Activated T-cell treated with anti-CD3 and anti-CD28 coated beads, Interleukin-2, amount 50 U/mL, for 4 hours (primary cell): ENCODE data around the gene KRTAP10-9. TPM values are rescaled to one million over a fixed set of nuclear protein-coding genes. Genes with fewer than 3 reads are reported as not detected.
"Not testable (repeated sequence)": the region's sequence is repeated elsewhere in the genome, so short reads cannot be mapped to it uniquely, and the experiment has no call there.

Source experiments
- ATAC-seq, 2 donors: fragments of 200-7000 bp; cut with Tn5 transposase; one replicate each; pipeline ENCODE4 v1.10.0; 2021
- DNase-seq: peaks from one replicate; pipeline ENCODE4 v3.0.0-alpha.2; 2020
- H3K27me3 Mint-ChIP-seq: one replicate; pipeline ENCODE4 v1.8.0; 2021; ENCODE audit warnings: low read depth, mixed read lengths
- H3K36me3 Mint-ChIP-seq: one replicate; pipeline ENCODE4 v1.8.0; 2022; ENCODE audit warnings: mixed read lengths; ENCODE audit not compliant: insufficient read depth
- H3K4me1 Mint-ChIP-seq: one replicate; pipeline ENCODE4 v1.8.0; 2021; ENCODE audit warnings: low read depth, mixed read lengths
- H3K4me3 Mint-ChIP-seq: one replicate; pipeline ENCODE4 v1.8.0; 2021; ENCODE audit warnings: mild to moderate bottlenecking, moderate library complexity, mixed read lengths
- H3K9me3 Mint-ChIP-seq: one replicate; pipeline ENCODE4 v1.8.0; 2021; ENCODE audit warnings: mixed read lengths
- total RNA-seq, 3 donors: library from RNA; stranded (reverse); gene quantifications; one replicate each; pipeline ENCODE4 v1.2.1, GENCODE V29; 2021

The KRTAP10-9 gene
- total RNA-seq, 3 donors from 2014 or later = not detected

DNA sequence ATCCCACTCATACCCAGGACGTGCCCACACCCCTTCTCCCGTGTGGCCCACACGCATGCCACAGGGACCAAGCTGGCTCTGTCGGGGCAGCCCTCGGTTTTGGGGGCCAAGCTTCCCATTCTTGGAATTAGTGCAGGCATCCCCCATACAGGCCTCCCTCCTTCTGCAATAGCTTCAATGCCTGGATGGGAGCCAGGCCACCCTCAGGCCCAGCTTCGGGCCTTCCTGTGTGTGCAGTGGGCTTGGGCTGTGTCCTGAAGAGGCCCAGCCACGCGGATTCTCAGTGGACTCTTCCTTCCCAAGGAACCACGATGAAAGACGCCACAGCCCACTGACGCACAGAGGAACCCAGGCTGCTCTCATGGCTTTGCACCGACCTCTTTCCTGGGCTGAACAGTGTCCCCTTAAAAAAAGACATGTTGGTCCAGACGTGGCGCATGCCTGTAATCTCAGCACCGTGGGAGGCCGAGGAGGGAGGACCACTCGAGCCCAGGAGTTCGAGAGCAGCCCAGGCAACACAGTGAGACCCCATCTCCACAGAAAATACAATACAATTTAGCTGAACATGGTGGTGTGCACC is 22.7 kb downstream of the KRTAP10-9 start:
- no peak for ATAC-seq
- no peaks in the 10 kb centered on the region for H3K36me3 Mint-ChIP-seq
- H3K4me3 Mint-ChIP-seq = no peak overlapping the region

DNA sequence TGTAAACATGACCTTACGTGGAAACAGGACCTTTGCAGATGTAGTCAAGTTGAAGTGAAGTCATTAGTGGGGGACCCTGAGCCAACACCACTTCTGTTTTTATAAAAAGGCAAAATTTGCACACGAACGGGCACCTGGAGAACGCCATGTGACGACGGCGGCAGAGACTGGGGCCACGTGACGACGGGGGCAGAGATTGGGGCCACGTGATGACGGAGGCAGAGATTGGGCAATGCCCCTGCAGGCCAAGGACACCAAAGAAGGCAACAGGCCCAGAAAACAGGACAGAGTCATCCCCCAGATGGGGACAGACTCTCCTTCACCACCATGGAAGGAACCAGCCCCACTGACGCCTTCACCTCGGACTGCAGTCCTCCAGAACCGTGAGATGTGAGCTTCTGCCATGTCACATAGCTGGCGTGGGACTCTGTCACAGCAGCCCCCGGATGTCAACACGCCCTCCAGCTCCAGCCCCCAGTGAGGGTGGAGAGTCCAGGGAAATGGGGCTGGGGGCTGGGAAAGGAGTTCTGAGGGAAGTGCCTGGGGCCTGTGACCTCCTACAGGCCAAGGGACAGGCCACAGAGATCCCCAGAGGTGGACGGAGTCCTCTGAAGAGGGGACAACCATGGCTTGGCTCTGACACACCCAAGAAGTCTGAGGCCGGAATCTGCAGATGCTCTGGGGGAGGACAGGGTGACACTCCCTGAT is 23.5 kb downstream of the KRTAP10-9 start:
- Mint-ChIP-seq H3K36me3 (no peaks in the 10 kb centered on the region), H3K27me3 (no peaks in the 10 kb centered on the region), H3K4me3 (no peak overlapping the region), H3K4me1 (peaks cover 18% of the 10 kb centered on the region), H3K9me3 (no peaks in the 10 kb centered on the region)
- ATAC-seq (no peak), DNase-seq (no peak)

More for the DNA sequence above, 22.7 kb downstream of the KRTAP10-9 start:
- no peak for DNase-seq
- peaks cover 11% of the 10 kb centered on the region for H3K4me1 Mint-ChIP-seq
- no peaks in the 10 kb centered on the region for H3K27me3 Mint-ChIP-seq
- H3K9me3 Mint-ChIP-seq = peaks cover 6% of the 10 kb centered on the region

GRCh38 chr21:44650973-44651675 is 24.2 kb downstream of the KRTAP10-9 start:
- H3K4me3 Mint-ChIP-seq = no peak overlapping the region
- no peaks in the 10 kb centered on the region for H3K27me3 Mint-ChIP-seq
- no peaks in the 10 kb centered on the region for H3K36me3 Mint-ChIP-seq
- peaks cover 2% of the 10 kb centered on the region for H3K9me3 Mint-ChIP-seq
- DNase-seq = no peak
- peaks cover 23% of the 10 kb centered on the region for H3K4me1 Mint-ChIP-seq
- no peak for ATAC-seq

- Mint-ChIP-seq H3K4me3 (no peak overlapping the region), H3K9me3 (peaks cover 14% of the 10 kb centered on the region), H3K27me3 (no peaks in the 10 kb centered on the region), H3K4me1 (peaks cover 43% of the 10 kb centered on the region), H3K36me3 (no peaks in the 10 kb centered on the region)
- DNase-seq = no peak
- ATAC-seq = no peak
Observed at GRCh38 chr21:44653123-44653522, 26.2 kb downstream of the KRTAP10-9 start.

GRCh38 chr21:44653656-44654575 is 27.0 kb downstream of the KRTAP10-9 start:
- ATAC-seq = no peak
- no peak overlapping the region for H3K4me3 Mint-ChIP-seq
- H3K4me1 Mint-ChIP-seq = peaks cover 51% of the 10 kb centered on the region
- no peak for DNase-seq
- H3K9me3 Mint-ChIP-seq = peaks cover 14% of the 10 kb centered on the region
- no peaks in the 10 kb centered on the region for H3K27me3 Mint-ChIP-seq
- no peaks in the 10 kb centered on the region for H3K36me3 Mint-ChIP-seq

GRCh38 chr21:44654576-44655175 is 27.8 kb downstream of the KRTAP10-9 start, which contains the start of gene KRTAP12-4:
TSS of gene KRTAP12-4 (minus strand) at chr21:44654659. CDS start at chr21:44654614, 45 bp downstream.
- Mint-ChIP-seq H3K4me3 (no peak within 1 kb of the TSS), H3K27me3 (no peaks in the 10 kb centered on the region), H3K36me3 (no peaks in the 10 kb centered on the region), H3K9me3 (peaks cover 14% of the 10 kb centered on the region), H3K4me1 (peaks cover 59% of the 10 kb centered on the region)
- ATAC-seq (no peak), DNase-seq (no peak)

DNA sequence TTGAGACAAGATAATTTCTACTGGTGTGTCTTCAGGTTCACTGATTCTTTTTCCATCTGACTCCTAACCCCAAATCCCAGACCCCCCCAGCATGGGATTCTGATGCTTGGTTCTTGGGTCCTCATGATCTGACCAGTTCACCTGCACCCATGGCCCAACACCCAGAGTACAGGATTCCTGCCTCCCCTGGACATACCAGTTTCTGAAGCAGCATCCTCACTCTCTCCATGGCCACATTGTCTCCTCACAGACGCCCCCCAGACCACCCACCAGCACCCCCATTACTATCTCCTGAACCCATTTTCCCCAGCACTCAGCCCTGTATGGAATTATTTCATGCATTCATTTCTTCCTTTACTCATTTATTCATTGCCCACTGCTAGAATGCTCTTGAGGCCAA is 30.0 kb downstream of the KRTAP10-9 start:
- DNase-seq = no peak
- no peaks in the 10 kb centered on the region for H3K36me3 Mint-ChIP-seq
- H3K27me3 Mint-ChIP-seq = no peaks in the 10 kb centered on the region
- no peak overlapping the region for H3K4me3 Mint-ChIP-seq
- peaks cover 62% of the 10 kb centered on the region for H3K4me1 Mint-ChIP-seq
- ATAC-seq = no peak
- peaks cover 14% of the 10 kb centered on the region for H3K9me3 Mint-ChIP-seq

DNA sequence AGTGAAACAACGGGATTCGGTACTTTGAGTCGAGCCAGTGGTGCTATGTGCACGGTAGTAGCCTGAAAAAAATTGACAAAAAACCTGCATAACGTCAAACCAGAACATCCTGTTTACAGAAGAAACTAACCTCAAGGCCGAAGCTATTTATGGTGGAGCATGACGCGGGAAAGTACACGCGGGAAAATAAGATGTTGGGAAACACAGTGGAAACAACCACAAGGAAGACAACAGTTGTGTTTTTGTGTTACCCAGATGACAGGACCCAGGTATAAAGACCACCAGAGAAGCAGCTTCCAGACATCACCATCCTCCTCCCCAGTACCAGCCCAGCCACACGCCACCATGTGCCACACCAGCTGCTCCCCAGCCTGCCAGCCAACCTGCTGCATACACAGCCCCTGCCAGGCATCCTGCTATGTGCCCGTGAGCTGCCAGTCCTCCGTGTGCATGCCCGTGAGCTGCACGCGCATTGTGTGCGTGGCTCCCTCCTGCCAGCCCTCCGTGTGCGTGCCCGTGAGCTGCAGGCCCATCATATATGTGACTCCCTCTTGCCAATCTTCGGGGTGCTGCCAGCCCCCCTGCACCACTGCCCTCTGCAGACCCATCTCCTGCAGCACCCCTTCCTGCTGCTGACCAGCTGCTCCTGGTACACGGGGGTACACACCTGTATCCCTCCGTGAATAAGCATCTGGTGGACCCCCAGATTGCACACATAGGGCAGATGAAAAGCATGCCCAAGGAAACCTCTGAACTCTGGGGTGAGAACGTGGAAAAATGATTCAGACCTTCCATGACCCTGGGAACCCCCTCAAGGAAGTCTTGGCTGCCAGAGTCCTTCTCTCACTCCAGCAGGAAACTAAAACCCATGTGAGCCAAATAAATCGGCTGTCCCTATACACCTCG is 31.0 kb downstream of the KRTAP10-9 start, which contains the start of gene KRTAP12-3:
KRTAP12-3 (plus strand) TSS at position 298 of the 906 bp plus-strand sequence; CDS start at position 346, 48 bp downstream.
- Mint-ChIP-seq H3K9me3 (peaks cover 19% of the 10 kb centered on the region), H3K4me3 (peak within 1 kb of the TSS; percentile 67), H3K27me3 (no peaks in the 10 kb centered on the region), H3K4me1 (peaks cover 62% of the 10 kb centered on the region), H3K36me3 (peaks cover 4% of the 10 kb centered on the region)
- ATAC-seq = peak; percentile 46 to 61
- DNase-seq = no peak

DNA sequence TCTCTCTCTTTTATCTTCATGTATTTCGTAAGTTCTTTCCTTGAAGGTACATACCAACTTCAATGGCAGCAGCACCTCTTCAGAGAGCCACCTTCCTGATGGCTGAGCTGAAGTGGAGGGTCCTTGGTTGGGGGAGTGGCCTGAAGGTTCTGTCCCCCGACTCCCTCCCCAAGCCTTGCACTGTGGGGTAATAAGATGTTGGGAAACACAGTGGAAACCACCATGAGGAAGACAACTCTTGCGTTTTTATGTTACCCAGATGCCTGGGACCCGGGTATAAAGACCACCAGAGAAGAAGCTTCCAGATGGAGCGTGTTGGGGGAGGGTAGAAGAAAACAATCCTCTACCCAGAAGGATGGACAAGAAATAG is 31.6 kb downstream of the KRTAP10-9 start:
- DNase-seq (no peak), ATAC-seq (no peak)
- peaks cover 61% of the 10 kb centered on the region for H3K4me1 Mint-ChIP-seq
- H3K9me3 Mint-ChIP-seq = peaks cover 19% of the 10 kb centered on the region
- H3K36me3 Mint-ChIP-seq = peaks cover 4% of the 10 kb centered on the region
- H3K27me3 Mint-ChIP-seq = no peaks in the 10 kb centered on the region
- H3K4me3 Mint-ChIP-seq = peak overlapping the region; percentile 51

DNA sequence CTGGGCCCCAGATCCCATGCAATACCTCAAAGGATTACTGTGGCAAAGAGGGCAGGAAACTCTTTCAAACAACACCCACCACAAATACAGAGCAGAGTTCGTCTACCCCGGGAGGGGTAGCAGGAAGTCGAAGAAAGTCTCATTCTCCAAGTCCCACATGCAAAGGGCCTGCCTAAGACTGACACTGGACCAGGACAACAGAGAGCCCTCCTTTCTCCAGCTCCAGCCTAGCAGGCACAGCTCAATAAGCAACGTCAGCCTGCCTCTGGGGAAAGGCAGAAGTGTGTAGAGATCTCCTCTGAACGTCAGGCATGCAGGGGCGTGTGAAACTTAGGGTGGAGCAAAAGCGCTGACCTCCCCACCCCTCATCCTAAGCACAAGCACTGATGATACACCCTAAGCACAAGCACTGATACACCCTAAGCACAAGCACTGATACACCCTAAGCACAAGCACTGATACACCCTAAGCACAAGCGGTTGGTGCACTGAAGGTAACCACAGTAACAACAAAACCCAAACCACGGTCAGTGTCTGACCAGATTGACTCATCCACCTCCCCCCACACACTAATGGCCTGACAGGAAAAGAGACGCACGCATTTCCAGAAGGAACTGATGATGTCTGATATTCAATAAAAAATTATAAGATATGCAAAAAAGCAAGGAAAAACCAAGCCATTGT is 32.2 kb downstream of the KRTAP10-9 start:
- no peak for DNase-seq
- peak overlapping the region; percentile 20 for H3K4me3 Mint-ChIP-seq

GRCh38 chr21:44661567-44661966 is 34.7 kb downstream of the KRTAP10-9 start:
- H3K4me3 Mint-ChIP-seq, DNase-seq, H3K27me3 Mint-ChIP-seq, ATAC-seq, H3K36me3 Mint-ChIP-seq: not testable (repeated sequence)
- Mint-ChIP-seq H3K9me3 (peaks cover 13% of the 10 kb centered on the region), H3K4me1 (peaks cover 34% of the 10 kb centered on the region)

More for the DNA sequence above, 32.2 kb downstream of the KRTAP10-9 start:
- H3K4me1 Mint-ChIP-seq = peaks cover 55% of the 10 kb centered on the region
- H3K36me3 Mint-ChIP-seq = peaks cover 4% of the 10 kb centered on the region
- ATAC-seq = peak in 1 of 2 donors; percentile 16
- no peaks in the 10 kb centered on the region for H3K27me3 Mint-ChIP-seq
- H3K9me3 Mint-ChIP-seq = peaks cover 19% of the 10 kb centered on the region

GRCh38 chr21:44664691-44665090 is 37.8 kb downstream of the KRTAP10-9 start:
- no peak for DNase-seq
- no peak for ATAC-seq
- Mint-ChIP-seq H3K9me3 (peaks cover 12% of the 10 kb centered on the region), H3K27me3 (no peaks in the 10 kb centered on the region), H3K36me3 (peaks cover 4% of the 10 kb centered on the region), H3K4me3 (no peak overlapping the region), H3K4me1 (peaks cover 3% of the 10 kb centered on the region)
